SHP77 (cell line): ENCODE results near the gene DNAJB2.

ENCODE experiments used
- DNase-seq, 2 experiments: peaks; one replicate each; lab custom pipeline; 2025; lab: John Stamatoyannopoulos, UW

The DNAJB2 gene

GRCh38 chr2:219279151-219279915 lies at the start of gene DNAJB2:
Gene DNAJB2 (plus strand): TSS chr2:219279366. CDS start chr2:219279834, 468 bp downstream.
- DNase-seq: peak; percentile 93 to 96

- peak in 1 of 2 experiments; percentile 35 for DNase-seq
Measured at GRCh38 chr2:219230059-219230540, 49.1 kb upstream of the DNAJB2 start.

GRCh38 chr2:219234331-219234730 lies 44.8 kb upstream of the DNAJB2 start:
- no peak for DNase-seq

- DNase-seq: no peak
Measured at GRCh38 chr2:219243291-219243761, 35.8 kb upstream of the DNAJB2 start.

- no peak for DNase-seq
Measured at GRCh38 chr2:219244789-219245147, 34.4 kb upstream of the DNAJB2 start.

GRCh38 chr2:219245148-219245898 lies 33.8 kb upstream of the DNAJB2 start, which contains the start of the genes GLB1L and STK16:
Gene GLB1L (minus strand): TSS chr2:219245444. CDS start chr2:219243573, 1,871 bp downstream.
Gene STK16 (plus strand): TSS chr2:219245479. CDS start chr2:219246000, 521 bp downstream.
- DNase-seq: peak; percentile 87 to 89

- no peak for DNase-seq
Measured at GRCh38 chr2:219245899-219246230, 33.3 kb upstream of the DNAJB2 start.

GRCh38 chr2:219246559-219246958 lies 32.6 kb upstream of the DNAJB2 start:
- DNase-seq: no peak

- DNase-seq: no peak
Measured at GRCh38 chr2:219247678-219248642, 31.2 kb upstream of the DNAJB2 start.

- no peak for DNase-seq
Measured at GRCh38 chr2:219248845-219249202, 30.3 kb upstream of the DNAJB2 start.

GRCh38 chr2:219249203-219249980 lies 29.8 kb upstream of the DNAJB2 start:
- peak; percentile 74 to 82 for DNase-seq

GRCh38 chr2:219250049-219250781 lies 29.0 kb upstream of the DNAJB2 start:
- no peak for DNase-seq

- no peak for DNase-seq
Measured at GRCh38 chr2:219251656-219252055, 27.5 kb upstream of the DNAJB2 start.

GRCh38 chr2:219252084-219252483 lies 27.1 kb upstream of the DNAJB2 start:
- DNase-seq: no peak

GRCh38 chr2:219252570-219252899 lies 26.6 kb upstream of the DNAJB2 start:
- DNase-seq: no peak

GRCh38 chr2:219252900-219253752 lies 26.0 kb upstream of the DNAJB2 start, which contains the start of gene TUBA4B:
Gene TUBA4B (plus strand): TSS chr2:219253243. CDS start chr2:219253408, 165 bp downstream.
- peak; percentile 22 to 24 for DNase-seq

GRCh38 chr2:219253753-219254589 lies 25.2 kb upstream of the DNAJB2 start, which contains the start of gene TUBA4A:
Gene TUBA4A (minus strand): TSS chr2:219253918. CDS start chr2:219253858, 60 bp downstream.
- DNase-seq: peak; percentile 72 to 86

- DNase-seq: no peak
Measured at GRCh38 chr2:219254590-219255201, 24.5 kb upstream of the DNAJB2 start.
